T-helper 22 cell (primary cell): ENCODE results near the gene VAMP1.
"Not testable (repeated sequence)": the region's sequence is repeated elsewhere in the genome, so short reads cannot be mapped to it uniquely, and the experiment has no call there.

Experiments used
- DNase-seq: peaks from one replicate; pipeline ENCODE4 v3.0.0-alpha.2; 2020; ENCODE audit warnings: low read depth

The VAMP1 gene

DNA sequence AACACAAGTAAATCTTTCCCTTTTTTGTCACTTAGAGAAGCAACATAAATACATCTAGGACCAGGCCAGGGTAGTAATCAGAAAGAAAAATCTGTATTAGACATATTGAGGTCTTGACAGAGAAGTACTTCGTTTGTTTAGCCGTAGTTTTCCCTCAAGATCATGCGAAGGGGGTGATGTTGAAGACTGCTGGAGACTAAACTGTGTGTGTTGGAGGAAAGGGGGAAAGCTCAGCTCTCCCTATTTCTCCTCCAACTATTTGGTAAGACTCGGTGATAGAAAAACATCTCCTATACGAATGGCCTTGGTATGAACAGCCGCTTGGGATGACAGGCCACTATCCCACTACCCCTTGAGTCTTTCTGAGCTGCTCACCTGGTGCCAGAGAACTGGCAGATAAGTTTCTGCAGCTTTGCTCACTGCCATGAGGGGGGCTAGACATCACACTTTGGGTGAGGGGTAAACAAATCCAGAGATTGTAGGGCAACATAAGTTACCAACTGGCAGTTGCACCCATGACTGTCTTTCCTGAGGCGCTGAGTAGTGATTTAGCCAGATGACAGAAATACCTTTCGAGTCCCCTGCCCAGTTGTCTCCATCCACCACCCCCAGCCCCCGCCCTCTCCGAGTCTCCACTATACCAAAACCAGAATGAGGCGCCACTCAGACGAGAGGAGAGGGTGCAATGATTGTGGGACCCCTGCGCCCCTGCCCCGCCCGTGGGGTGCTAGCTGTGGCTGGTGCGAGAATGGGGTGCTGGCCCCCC lies 685 bp downstream of the VAMP1 start:
- DNase-seq, result no peak

DNA sequence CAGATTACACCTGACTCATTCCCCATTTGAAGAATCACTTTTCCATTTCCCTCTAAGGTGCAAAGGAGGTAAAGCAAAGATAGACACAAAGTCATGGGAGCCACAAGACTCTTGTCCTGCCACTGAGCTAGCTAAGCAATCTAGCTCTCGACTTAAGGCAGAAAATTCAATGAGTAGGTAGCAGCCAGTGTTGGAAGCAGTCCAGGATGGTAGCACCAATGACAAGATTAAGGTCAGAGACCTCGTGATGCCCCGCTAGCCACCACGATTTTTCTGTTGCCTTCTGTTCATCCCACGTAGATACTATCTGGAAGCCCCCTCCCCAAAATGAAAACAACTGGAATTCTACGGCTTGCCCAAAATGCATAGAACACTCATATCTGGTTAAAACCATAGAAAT lies 1.4 kb downstream of the VAMP1 start:
- no peak for DNase-seq

GRCh38 chr12:6468283-6468575 lies 2.2 kb downstream of the VAMP1 start:
- no peak for DNase-seq

- not testable (repeated sequence) for DNase-seq
Measured at GRCh38 chr12:6467571-6468282, 2.8 kb downstream of the VAMP1 start.

DNA sequence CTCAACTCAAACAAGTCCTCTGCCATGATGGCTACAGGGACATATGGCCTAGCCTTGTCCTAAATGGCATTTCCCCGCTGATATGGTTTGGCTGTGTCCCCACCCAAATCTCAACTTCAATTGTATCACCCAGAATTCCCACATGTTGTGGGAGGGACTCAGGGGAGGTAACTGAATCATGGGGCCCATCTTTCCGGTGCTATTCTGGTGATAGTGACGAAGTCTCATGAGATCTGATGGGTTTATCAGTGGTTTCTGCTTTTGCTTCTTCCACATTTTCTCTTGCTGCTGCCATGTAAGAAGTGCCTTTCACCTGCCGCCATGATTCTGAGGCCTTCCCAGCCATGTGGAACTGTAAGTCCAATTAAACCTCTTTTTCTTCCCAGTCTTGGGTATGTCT lies 3.7 kb downstream of the VAMP1 start:
- DNase-seq, result not testable (repeated sequence)

DNA sequence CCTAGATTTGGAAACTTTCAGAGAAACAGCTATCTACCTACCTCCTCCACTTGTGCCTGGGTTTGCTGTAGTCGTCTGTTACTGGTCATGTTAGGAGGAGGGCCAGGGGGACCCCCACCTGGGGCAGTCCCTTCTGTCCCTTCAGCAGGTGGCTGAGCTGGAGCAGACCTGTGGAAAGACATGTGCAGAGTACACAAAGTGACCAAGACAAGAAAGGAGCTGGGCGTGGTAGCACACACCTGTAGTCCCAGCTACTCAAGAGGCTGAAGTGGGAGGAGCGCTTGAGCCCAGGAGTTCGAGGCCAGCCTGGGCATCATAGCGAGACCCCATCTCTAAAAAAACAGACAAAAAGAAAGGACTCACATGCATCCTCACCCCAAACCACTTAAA lies 4.3 kb downstream of the VAMP1 start:
- no peak for DNase-seq

DNA sequence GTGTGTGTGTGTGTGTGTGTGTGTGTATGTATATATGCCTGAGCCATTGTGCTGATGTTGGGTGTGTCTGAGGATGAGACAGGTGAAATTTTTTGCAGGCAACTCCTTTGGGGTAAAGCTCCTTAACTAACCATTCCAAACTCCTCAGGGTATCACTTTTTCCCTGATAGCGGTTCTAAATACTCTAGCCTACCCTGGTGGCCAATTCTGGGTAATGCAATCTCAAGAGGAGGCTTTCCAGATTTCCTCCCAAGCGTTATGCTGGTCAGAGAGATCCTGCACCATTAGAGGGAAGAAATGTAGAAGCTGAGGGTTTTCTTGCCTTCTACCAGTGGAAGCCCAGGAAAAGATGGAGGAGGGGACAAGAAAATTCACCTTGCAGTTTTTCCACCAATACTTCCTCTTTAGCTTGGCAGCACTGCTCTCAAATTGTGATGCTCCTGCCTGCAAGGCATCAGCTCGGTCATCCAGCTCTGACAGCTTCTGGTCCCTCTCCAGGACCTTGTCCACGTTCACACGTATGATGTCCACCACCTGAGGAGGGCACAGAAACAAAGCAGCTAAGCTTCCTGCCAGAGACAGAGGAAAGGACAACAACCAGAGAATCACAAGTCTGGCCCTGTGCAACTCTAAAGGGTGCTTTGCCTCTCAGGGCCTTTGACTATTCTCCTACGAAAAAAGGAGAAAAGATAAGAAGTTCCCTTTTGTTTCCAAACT lies 4.9 kb downstream of the VAMP1 start:
- no peak for DNase-seq

DNA sequence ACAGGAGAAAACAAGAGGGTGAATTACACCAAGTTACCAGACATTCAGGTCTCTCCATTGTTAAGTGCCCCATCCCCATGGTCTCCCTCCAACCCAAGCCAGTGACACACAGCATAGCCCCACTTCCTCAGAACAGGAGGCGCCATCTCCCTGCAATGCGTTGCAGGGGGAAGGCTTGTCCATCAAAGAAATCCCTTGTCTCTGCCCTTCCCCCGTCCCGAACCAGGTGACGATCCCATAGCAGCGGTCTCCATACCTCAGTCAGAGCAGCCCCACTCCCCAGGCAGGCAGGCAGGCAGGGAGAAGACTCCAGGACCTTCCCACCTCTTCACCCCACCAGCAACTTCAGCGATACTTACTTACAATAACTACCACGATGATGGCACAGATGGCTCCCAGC lies 5.9 kb downstream of the VAMP1 start:
- no peak for DNase-seq

DNA sequence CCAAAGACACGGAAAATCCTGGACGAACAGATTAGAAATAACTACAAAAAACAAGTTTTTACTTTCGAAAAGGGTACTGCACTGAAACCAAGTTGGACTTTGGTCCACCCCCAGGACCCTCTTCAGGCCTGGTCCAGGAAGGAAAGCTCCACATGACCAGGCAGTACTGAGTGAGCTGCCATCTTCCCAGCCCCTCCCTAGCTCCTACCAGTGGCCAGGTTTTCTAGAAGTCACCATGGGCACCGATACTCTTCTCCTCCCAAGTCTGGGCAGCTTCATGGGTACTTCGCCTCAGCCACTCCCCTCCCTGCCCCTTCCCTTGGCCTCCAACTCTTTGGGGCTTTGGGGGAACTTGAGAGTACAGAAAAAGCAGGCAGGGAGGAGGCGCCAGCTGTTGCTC lies 6.6 kb downstream of the VAMP1 start:
- no peak for DNase-seq

DNA sequence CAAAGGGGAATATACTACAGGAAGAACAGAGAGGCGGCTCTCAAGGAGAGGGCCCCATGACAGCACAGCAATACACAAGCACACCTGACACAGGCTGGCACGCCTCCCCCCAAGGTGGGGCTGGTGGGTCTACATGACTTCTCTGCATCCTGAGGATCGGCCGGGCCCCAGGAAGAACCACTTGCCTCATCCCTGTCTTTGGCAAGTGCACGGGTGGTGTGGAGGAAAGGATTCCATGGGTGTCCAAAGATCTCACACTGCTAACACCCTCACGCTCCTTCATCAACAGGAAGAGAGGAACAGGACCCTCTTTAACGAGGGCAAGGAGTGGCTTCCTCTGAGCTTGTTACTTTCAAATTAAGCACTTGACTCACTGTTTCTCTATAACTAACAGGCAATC lies 7.3 kb downstream of the VAMP1 start:
- DNase-seq, result no peak

- DNase-seq, result peak; percentile 41
Measured at GRCh38 chr12:6462234-6462995, 8.1 kb downstream of the VAMP1 start.

GRCh38 chr12:6461401-6462233 lies 8.9 kb downstream of the VAMP1 start:
- peak; percentile 83 for DNase-seq

DNA sequence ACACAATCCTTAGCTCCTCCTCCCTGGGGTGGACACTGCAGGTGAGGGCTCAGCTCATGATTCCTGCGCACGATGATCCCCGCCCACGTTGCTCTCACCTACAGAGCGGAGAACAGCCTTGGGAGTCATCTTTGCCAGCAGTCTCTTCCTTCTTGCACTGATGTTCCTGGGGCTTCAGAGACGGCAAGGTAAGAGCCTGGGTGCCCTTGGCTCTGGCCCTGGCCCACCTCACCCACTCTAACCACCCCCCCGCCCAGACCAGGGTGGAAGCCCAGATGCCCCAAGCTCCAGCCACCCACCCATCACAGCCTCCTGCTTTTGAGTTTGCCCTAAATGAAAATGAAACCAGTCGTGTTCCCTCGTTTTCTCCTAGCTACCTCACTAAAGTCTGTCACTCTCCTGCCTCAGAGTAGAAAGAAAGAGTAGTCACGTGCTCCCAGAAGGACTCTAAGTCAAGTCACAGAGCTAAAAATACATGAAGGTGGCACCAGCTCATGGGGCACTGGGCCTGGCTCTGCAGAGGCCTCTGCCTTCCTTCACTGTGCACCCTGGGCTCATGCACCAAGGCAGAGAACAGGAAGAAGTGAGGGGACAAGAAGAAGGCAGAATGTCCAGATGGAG lies 9.6 kb downstream of the VAMP1 start:
- no peak for DNase-seq

DNA sequence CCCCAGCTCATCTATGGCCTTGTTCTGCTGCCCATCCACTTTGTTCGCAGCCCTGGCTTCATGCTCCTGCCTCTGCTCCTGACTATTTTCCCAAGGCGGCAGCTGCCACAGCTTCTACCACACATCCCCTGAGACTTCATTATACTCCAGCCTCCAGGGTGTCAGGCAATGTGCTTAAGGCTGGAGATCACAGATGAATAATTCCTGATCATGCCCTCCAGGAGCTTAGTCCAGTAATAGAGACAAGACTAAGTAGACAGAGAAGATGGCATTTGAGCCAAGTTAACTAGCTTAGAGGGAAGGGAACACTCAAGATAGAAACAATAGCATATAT lies 11.5 kb downstream of the VAMP1 start:
- no peak for DNase-seq

- no peak for DNase-seq
Measured at GRCh38 chr12:6458281-6459003, 12.0 kb downstream of the VAMP1 start.

GRCh38 chr12:6457220-6457945 lies 13.1 kb downstream of the VAMP1 start:
- DNase-seq, result no peak

- DNase-seq, result no peak
Measured at GRCh38 chr12:6452944-6453630, 17.4 kb downstream of the VAMP1 start.

- DNase-seq, result no peak
Measured at GRCh38 chr12:6452245-6452943, 18.1 kb downstream of the VAMP1 start.
